GM12872 (cell line): ENCODE measurements around the gene NID1.

Source experiments
- TF ChIP-seq, protein P1 (sequence below): IDR thresholded peaks from 3 replicates; pipeline ENCODE4 v1.5.1; 2011; ENCODE audit warnings: low read depth, mild to moderate bottlenecking, low read length, moderate library complexity; ENCODE audit not compliant: insufficient read depth

The NID1 gene

DNA sequence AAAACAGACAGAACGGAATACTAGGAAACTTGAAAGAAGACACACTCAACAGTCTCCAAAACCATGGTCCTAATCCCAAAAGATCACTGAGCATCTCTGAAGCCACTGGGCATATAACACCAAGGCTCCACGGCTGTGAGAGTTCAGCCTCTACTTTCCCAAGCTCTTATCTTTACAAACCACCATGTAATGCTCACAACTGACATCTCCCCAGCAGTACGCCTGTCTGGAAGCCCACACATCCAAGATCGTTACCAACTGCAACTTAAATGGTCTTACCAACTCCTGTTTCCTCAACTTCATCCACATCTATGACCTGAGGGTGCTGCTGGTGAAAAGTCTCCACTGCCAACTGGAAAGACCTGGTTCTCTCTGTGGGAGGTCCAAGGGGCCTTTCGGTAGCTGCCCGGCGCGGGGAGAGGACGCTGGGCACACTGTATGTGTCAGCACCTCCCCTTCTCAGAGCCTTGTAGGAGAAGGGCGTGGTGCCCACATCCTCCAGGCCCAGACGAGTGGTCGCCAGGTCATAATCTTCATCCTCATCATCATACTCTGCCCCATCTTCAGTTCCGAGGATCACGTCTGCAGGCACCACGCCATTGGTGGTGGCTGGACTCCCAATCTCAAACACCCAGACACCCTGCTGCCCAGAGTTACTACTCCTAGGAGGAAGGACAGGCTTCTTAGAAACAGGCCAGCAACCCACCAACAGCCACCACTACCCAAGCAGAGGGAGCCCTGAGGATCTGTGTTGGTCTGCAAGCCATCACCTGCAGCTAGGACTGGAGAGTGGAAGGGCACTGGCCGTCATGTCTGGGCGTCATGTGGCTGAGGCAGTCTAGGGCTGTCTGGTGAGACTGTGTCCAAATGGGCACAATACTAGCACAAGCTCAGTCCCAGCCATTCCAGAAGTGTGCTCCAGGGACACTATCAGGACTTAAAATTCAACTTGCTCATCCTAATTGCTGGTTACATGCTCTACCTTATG lies 23.0 kb downstream of the NID1 start:
- TF ChIP-seq, protein P1, sequence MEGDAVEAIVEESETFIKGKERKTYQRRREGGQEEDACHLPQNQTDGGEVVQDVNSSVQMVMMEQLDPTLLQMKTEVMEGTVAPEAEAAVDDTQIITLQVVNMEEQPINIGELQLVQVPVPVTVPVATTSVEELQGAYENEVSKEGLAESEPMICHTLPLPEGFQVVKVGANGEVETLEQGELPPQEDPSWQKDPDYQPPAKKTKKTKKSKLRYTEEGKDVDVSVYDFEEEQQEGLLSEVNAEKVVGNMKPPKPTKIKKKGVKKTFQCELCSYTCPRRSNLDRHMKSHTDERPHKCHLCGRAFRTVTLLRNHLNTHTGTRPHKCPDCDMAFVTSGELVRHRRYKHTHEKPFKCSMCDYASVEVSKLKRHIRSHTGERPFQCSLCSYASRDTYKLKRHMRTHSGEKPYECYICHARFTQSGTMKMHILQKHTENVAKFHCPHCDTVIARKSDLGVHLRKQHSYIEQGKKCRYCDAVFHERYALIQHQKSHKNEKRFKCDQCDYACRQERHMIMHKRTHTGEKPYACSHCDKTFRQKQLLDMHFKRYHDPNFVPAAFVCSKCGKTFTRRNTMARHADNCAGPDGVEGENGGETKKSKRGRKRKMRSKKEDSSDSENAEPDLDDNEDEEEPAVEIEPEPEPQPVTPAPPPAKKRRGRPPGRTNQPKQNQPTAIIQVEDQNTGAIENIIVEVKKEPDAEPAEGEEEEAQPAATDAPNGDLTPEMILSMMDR = no peak

DNA sequence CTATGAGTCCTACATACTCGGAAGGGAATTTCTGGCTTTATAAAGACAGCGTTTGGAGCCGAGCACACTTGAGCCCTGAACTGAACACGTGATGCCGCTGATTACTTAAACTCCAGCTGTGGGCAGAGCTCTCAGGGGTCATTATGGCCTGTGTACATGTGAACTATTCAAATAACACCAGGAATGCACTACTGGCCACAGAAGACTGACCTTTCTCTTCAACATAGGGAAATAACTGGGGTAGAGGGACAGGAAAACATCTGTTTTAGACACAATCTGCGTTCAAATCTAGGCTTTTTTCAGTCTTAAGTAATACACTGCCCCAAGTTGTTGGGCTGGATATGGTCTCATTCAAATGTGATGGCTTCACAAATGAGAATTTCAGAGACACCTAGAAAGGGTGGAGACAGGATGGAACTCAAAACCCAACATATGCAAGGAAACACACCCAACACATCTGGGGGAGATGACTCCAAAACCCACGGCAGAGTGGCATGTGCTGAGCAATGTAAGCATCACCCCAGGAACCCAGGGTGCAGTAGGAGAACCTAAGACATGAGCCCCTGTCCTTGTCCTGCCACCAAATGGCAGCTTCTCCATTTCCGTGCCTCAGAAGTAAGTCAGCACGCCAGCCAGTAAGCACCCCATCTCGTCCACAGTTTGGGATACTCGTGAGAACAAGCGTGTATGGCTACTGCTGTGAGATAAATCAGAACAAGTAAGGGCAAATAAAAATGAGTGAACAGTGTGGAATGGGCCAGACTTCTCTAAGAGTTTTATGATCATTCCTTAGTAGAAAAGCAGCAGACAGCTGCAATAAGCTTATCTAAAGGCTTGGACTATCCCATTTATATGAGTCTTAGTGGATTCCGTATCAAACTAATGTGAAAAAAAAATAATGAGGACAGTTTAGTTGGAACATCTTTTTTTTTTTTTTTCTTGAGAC lies 24.9 kb downstream of the NID1 start:
- TF ChIP-seq, protein P1 = no peak

DNA sequence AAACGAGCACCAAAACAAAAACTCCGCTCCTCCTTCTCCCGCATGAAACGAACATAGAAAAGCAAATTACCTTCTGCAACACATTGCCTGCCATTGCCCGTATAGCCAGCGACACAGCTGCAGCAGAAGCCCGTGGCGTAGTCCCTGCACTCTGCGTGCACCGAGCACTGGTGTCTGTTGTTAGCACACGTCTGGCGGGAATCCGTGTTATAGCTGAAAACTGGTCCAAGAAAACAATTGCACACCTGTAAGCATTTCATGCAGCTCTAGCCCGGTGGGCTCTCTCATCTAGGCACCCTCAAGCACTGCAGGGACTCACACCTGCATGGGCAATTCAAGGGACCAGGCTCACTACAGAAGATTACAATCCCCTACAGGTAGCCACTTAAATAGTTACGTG lies 26.9 kb downstream of the NID1 start:
- TF ChIP-seq, protein P1 = no peak

DNA sequence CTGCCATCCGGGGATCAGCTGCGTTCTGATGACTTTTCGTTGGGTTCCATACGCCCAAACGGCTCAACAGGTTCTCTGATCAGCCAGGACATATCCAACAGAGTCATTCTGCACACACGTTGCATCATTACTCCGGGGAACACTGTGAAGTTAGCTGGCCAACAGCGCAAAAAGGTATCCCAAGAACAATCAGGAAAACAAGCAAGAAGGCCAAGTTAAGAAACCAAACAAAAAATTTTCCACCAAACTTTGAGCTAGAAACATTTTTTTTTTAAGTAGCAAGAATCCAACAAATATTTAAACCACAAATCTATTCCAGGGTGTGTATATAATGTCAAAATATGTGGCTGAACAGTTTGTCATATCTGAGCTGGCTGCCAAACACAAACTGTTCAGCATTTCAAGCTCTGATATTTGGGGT lies 29.2 kb downstream of the NID1 start:
- TF ChIP-seq, protein P1 = no peak

DNA sequence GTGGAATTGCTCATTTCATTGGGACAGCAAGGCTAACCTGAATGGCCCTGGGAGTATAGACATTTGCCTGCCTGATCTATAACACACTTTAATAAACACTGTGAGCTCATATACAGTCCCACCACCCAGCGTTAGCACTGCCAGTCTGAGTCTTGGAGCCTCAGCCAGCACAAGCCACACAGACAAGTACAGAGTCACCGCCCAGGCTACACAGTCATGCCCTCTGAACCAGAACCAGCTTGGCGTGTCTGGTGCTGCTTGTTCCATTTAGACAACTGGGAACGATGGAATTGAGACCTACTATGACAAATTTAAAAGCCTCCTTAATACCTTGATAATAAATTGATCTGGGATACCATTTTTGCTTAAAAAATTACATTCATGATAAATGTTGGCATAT lies 31.6 kb downstream of the NID1 start:
- TF ChIP-seq, protein P1 = no peak

DNA sequence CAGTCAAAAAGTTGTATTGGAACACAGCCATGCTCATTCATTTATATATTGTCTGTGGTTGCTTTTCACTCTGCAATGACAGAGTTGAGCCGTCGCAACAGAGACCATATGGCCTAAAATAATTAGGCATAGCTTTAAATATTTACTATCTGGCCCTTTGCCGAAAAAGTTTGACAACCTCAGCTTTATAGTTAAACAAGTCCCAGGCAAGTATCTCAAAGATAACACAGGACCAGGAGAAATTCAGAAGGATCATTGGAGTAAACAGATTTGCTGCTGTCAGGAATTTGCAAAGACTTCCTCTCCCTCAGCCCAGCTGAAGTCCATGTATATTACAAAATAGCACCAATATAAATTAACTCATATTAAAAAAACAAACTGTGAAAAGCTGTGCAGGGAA lies 34.4 kb downstream of the NID1 start:
- TF ChIP-seq, protein P1 = no peak

DNA sequence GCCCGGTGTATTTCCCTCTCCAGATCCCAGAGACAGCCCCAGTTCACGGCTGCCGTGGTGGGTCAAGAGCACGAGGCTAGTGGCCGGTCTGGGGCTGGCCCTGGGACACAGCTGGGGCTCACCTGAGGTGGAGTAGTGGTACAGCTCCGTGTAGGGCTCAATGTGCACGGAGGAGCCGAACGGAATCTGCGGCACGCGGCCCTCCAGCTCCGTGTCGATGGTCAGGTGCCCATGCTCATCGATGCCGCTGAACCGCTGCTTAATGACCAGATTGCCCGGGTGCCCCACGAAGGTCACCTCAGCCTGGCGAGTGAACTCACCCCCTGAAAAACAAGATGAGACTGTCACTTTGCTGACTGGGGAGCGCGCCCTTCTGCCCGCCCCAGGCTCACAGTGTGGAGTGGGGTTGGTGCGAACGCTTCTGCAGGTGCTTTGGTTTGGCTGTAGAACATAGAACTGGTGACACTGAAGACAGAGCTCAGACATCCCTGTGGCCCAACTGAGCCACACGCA lies 35.4 kb downstream of the NID1 start:
- TF ChIP-seq, protein P1 = no peak
